Limb (tissue), 2 donors: ENCODE measurements around the gene B4GALT2.

Experiments
- DNase-seq, 2 donors: peaks; one replicate each; pipeline ENCODE4 v3.0.0-alpha.2; 2016; ENCODE audit errors: extremely low spot score in 2 of 2

B4GALT2 gene

DNA sequence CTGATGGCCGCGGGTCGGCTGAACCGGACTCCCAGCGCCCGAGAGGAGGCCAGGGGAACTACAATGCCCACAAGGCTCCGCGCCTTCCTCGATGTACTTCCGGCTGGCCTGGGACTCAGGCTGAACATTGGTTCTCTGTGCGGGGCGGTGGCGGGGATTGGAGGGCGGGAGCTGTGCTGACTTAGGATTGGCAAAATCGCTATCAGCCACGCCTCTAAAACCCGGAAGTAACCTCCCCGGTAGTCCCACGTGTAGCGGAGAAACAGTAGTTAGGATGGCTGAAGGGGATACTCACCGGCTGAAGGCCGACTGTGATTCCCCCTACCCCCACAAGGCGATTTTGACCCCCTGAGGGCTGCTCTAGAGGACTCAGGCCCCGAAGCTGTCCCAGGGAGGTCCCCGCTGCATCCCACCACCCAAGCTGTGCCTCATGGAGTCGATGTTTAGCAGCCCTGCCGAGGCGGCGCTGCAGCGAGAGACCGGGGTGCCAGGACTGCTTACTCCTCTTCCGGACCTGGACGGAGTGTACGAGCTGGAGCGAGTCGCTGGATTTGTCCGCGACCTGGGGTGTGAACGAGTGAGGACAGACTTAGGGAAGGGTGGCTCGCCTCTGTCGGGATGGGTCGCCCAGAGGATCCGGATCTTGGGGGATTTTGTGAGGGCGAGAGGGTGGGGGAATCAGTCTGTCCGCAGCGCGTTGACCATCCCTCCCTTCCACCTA lies 9.1 kb upstream of the B4GALT2 start, which contains the start of gene DPH2:
Gene DPH2 (plus strand): TSS at position 265 of the 721 bp plus-strand sequence. CDS start 166 bp downstream, at position 431.
- DNase-seq = peak; percentile 96 to 98

GRCh38 chr1:43970502-43970901 lies 8.5 kb upstream of the B4GALT2 start:
- no peak for DNase-seq

DNA sequence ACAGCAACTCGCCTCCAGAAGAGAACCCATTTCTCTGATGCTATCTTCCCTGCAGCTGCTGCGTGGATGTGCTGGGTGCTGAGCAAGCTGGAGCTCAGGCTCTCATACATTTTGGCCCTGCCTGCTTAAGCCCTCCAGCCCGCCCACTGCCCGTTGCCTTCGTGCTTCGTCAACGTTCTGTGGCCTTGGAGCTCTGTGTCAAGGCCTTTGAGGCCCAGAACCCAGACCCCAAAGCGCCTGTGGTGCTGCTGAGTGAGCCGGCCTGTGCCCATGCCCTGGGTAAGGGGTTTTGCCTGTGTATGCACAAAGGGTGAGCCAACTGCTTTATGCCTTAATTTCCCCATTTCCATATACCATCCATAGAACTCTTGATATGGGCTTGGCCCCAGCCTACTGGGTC lies 8.1 kb upstream of the B4GALT2 start:
- no peak for DNase-seq

DNA sequence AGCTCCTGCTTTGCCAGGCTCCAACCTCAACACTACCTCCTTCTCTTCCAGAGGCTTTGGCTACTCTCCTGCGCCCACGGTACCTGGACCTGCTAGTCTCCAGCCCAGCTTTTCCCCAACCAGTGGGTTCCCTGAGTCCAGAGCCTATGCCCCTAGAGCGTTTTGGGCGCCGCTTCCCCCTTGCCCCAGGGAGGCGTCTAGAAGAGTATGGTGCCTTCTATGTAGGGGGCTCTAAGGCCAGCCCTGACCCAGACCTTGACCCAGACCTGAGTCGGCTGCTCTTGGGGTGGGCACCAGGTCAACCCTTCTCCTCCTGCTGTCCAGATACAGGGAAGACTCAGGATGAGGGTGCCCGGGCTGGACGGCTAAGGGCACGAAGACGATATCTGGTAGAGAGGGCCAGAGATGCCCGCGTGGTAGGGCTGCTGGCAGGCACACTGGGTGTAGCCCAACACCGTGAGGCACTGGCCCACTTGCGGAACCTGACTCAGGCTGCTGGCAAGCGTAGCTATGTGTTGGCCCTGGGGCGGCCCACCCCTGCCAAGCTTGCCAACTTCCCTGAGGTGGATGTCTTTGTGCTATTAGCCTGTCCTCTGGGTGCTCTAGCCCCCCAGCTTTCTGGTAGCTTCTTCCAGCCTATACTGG lies 7.6 kb upstream of the B4GALT2 start:
- peak in 1 of 2 donors; percentile 21 for DNase-seq

DNA sequence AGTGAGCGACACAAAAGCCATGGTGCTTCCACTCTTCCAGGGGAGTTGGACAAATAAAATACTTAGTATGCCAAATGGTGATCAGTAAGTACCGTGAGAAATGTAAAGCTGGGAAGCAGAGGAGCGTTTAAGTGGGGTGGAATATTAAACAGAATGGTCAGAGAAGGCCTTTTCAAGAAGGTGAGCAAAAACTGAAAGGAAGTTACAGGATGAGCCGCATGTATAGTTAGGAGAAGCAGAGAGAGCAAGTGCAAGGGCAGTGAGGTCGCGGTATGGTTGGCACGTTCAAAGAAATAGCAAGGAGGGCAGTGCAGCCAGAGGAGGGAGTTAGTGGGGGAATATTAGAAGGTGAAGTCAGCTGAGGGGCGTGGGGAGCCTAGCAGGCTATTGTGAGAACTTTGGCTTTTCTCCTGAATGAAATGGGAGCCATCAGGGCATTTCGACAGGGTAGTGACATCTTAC lies 5.0 kb upstream of the B4GALT2 start:
- no peak for DNase-seq

DNA sequence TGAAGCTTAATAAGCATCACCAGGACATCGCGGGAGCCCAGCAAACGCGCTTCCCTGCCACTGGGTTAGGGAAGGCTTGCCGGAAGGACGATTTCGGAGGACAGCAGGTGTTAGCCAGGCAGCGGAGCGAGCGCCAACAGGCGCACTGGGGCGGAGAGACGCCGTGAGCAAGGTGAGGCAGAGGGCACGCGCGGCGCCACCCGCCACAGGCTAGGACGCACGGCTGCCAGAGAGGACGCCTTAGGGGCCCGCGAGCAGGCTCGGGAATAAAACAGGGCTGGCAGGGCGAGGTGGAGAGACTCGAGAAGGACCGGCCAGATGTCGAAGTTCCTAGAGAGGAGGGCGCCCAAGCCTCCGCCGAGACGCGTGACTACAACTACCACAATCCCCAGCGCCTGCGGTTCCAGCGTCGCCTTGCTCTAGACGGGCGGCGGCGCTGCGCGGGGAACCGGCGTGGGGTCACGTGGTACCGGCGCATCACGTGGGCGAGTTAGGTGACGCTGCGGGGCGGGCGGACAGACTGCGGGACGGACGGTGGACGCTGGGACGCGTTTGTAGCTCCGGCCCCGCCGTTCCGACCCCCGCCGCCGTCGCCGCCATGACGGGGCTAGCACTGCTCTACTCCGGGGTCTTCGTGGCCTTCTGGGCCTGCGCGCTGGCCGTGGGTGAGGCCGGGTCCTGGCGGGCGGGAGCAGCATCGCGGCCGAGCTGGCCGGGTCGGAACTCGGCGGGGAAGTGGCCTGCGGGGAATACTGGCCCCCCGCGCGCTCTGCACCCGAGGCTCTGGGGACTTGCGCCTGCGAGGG lies 4.4 kb upstream of the B4GALT2 start, which contains the start of gene ATP6V0B:
Gene ATP6V0B (plus strand): TSS at position 518 of the 806 bp plus-strand sequence. CDS start 81 bp downstream, at position 599.
- DNase-seq = peak; percentile 94 to 97

GRCh38 chr1:43975249-43975961 lies 3.6 kb upstream of the B4GALT2 start:
- no peak for DNase-seq

- no peak for DNase-seq
Measured at GRCh38 chr1:43976045-43976444, 3.0 kb upstream of the B4GALT2 start.

- DNase-seq = no peak
Measured at GRCh38 chr1:43976890-43977289, 2.1 kb upstream of the B4GALT2 start.

DNA sequence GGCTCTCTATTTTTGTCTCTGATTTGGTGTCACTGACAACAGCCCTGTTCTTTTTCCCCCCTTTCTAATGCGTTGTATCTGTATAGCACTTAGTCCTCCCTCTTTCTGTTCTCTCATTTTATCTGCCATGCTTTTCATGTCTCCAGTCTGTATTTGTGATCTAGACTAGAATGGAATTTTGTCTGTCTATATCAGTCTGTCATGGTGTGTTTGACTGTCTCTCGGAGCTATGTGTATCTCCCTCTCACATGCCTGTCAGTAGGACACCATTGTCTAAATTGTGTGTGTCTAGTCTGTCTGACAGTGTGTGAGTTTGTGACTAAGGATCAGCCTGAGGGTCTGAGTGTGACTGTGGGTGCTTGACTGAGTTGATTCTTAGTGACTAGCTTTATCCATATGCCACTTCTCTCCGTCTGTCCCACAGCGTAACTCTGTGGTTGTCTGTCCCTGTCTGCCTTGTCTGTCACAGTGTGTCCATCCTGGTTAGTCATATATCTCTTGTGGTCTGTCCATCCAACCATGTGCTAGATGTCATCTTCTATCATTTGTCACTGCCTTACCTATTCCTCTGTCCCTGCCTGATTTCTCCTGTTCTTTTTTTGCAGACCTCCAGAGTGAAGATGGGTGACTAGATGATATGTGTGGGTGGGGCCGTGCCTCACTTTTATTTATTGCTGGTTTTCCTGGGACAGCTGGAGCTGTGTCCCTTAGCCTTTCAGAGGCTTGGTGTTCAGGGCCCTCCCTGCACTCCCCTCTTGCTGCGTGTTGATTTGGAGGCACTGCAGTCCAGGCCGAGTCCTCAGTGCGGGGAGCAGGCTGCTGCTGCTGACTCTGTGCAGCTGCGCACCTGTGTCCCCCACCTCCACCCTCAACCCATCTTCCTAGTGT lies 1.4 kb upstream of the B4GALT2 start:
- no peak for DNase-seq

GRCh38 chr1:43978264-43978550 lies 803 bp upstream of the B4GALT2 start:
- DNase-seq = no peak

DNA sequence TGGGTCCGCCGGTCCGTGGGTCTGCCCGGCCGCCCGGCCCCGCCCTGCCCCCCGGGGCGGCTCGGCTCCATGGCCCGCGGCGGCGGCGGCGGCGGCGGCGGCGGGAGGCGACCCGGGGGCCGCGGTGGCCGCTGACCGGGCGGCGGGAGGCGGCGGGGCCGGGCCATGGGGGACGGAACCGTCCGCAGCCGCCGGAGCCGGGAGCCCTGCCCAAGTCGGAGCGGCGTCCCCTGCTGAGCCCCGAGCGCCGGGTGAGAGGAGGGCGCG lies 184 bp downstream of the B4GALT2 start:
- no peak for DNase-seq

DNA sequence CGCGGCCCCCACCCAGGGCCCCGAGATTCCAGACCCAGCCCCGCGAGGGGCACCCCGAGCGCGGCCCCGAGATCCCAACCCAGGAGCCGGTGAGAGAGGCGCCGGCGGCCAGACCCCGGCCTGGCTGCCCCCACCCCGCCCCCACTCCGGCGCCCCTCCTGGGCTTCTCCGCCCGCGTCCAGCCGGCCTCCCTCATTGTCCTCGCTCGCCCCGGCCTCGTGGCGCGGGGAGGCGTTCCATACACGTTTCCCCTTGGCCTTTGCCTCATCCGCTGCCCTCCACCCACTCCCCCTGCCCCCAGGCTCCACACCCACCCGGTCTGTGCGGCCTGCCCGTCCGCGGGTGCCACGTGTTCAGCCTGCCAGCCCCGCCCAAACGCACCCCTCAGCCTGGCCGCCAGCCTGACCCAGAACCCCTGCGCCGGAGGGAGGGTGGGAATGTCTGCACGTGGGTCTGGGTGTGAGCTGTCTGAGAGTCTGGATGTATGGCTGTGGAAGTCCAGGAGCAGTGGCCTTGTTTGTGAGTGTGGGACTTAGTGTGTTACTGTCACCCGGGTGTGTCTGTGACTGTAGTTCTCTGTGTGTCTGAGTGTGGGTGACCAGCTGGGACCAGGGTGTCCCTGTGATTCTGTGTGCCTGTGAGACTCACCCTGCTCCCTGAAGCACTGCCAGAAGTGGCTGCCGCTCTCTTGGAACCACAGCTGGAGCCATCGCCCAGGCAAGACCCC lies 681 bp downstream of the B4GALT2 start:
- DNase-seq = peak; percentile 10 to 76

DNA sequence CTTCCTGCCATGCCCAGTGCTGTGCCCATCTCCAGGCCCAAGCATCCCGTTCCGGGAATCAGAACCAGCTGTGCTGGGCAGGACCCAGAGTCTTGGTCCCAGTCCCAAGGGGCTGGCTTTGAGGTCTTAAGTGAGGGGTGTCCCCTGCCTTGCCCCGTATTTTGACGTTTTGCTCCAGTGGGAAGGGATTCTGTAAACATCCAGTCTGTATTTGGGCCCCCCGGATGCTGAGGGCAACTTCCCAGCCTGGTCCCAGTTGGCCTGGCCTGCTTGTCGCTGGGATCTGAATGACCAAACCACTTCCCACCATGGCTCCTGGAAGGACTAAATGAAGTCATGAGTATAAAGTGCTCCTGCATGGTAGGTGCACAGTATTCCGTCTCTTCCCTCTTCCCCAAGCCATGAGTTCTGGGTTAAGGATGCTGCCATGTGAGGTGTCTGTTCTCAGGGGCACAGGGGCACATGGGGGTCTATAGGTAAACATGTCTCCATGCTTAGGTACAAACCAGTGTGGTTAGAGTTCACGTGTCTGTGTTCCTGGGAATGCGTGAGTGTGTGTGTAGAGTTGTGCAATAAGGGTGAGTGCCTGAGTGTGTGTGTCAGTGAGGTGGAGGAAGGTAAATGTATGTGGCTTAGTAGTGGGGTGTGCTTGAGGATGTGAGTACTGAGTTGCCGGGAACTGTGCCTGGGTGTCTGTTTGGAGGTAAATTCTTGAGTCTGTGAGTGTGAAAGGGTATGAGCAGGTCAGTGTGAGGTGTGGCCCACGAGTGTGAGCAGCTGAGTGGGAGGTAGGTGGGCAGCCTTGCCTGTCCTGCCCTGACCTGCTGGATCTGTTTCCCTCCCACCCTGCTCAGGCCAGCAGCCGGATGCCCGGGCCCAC lies 1.5 kb downstream of the B4GALT2 start:
- no peak for DNase-seq

DNA sequence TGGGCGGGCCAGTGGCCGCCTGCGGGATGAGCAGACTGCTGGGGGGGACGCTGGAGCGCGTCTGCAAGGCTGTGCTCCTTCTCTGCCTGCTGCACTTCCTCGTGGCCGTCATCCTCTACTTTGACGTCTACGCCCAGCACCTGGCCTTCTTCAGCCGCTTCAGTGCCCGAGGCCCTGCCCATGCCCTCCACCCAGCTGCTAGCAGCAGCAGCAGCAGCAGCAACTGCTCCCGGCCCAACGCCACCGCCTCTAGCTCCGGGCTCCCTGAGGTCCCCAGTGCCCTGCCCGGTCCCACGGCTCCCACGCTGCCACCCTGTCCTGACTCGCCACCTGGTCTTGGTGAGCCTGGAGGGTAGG lies 2.1 kb downstream of the B4GALT2 start:
- DNase-seq = no peak

DNA sequence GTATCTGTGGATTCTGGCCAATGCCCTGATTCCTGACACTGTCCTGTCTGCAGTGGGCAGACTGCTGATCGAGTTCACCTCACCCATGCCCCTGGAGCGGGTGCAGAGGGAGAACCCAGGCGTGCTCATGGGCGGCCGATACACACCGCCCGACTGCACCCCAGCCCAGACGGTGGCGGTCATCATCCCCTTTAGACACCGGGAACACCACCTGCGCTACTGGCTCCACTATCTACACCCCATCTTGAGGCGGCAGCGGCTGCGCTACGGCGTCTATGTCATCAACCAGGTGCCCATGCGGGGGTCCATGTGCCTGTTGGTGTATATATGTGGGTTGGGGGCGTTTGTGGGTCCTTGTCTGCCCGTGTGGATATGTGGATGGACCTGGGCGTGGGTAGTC lies 2.6 kb downstream of the B4GALT2 start:
- no peak for DNase-seq

- DNase-seq = no peak
Measured at GRCh38 chr1:43982241-43982640, 3.2 kb downstream of the B4GALT2 start.

- DNase-seq = no peak
Measured at GRCh38 chr1:43982808-43983207, 3.8 kb downstream of the B4GALT2 start.

DNA sequence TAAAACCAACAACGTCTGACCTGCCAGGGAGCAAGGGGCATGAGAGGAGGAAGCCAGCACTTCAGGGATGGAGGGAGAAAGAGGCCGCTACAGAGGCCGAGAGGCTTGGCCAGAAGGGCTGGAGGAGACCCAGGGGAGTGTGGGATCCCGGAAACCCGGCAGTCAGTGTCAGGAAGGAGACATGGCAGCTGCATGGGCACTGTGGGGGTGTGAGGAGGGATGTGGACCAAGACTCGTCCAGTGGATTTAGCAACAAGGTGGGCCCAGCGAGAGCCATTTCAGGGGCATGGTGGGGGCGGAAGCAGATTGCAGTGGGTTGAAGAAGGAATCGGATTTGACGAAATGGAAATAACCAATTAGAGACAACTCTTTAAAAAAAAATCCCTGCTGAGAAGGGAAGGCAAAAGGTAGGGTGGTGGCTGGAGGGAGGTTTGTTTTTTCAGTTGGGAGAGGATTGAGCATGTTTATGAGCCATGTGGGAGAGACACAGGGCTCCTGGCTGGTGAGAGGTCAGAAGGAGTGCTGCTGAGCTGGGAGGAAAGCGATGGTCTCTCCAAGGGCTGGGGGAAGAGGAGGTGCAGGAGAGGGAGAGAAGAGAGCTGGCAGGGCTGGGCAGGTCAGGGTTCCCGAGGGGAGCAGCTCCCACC lies 4.4 kb downstream of the B4GALT2 start:
- no peak for DNase-seq
